GM18519 (cell line): Measurements from ENCODE around the gene LGALS13.
"Not testable (repeated sequence)": the region's sequence is repeated elsewhere in the genome, so short reads cannot be mapped to it uniquely, and the experiment has no call there.

ENCODE experiments used
- ATAC-seq: cut with Tn5 transposase; IDR thresholded peaks from one replicate; pipeline ENCODE4 v1.9.1; 2021; ENCODE audit warnings: mild to moderate bottlenecking, moderate library complexity; ENCODE audit not compliant: unreplicated experiment, low FRiP score

The LGALS13 gene

GRCh38 chr19:39613597-39613996 lies 11.3 kb downstream of the LGALS13 start:
- no peak for ATAC-seq

DNA sequence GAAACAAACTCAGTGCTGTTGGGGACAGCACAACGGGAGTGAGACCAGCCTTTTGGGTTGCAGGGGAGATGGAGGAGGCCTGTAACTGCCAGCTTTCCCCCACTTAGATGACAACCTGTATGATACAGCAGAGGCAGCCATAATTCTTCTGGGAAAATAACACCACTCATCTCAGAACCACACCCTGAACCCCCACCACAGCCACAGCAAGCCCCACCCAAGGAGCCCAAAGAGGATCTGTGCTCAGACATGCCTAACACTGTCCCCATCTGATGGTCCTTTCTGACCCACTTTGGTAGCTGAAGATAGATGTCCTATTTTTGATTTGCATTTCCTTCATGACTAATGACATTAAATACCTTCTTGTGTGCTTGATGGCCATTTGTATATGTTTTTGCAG lies 15.4 kb downstream of the LGALS13 start:
- no peak for ATAC-seq

GRCh38 chr19:39623946-39624345 lies 21.6 kb downstream of the LGALS13 start:
- ATAC-seq, result no peak

DNA sequence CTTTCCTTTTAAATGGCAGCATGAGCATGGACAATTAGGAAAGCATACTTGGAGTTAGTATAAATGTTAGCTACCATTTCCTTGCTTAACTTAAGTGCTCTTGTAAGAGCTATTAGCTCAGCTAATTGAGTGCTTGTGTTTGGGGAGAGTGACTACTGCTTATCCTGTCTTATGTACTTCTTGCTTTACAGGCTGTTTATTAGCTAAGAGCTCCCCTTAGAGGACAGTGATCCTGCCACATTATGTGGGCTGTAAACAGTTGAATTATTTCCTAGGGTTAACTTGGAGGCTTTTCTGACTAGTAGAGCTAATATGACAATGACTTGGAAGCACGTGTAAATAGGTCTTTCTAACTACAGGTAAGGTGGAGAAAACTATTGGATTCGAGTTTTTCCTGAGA lies 25.3 kb downstream of the LGALS13 start:
- not testable (repeated sequence) for ATAC-seq

- no peak for ATAC-seq
Measured at GRCh38 chr19:39631178-39631577, 28.9 kb downstream of the LGALS13 start.

DNA sequence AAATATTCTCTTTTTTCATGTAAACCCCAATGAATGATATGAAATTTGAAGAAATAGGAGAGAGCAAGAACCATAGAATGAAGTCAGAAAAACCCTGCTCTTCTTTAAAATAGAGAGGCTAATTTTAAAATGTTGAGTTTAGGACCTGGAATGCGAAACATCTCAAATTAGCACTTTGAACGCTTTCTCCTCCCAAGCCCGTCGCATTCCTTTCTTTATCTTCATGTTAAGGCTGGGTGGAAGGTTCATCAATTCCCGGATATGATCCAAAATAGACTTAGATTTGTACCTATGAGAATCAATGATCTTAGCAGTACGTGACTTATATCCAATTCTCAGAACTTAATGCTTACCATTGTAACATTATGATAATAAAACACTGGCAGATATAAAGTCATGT lies 29.3 kb downstream of the LGALS13 start:
- ATAC-seq, result no peak

DNA sequence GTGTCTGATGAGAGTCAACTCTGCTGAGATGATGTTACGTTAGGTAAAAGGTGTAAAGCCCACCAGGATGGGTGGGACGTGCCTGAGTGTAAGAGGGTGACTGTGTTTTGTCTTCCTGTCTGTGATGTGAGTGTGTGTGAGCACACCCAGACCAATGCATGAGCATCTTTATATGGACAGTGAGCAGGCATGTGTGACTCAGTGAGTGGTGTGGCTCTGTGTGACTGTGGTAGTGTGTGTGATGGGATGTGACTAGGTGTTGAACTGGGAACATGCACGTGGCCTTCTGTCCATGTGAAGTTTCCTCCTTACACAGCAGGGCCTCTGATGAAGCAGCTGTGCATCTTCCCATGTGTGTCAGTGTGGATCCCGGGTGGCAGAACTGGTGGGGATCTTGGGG lies 35.6 kb downstream of the LGALS13 start:
- no peak for ATAC-seq

DNA sequence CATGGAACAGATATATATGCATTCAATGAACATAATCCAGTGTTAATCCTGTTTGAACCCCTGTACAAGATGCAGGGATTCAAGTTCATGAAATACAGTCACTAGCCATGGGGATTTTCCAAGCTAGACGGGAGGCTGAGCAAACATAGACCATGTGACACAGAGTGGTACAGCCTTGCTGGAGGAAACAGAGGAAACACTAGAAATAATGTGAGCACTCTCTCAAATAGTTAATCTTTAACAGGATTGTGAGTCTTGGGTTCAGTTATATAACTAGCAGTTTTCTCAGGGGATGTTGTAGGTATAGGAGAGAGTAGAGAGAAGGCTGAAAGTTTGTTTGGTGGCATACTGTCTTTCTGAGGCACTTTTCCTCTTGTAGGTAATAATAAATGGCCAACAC lies 39.4 kb downstream of the LGALS13 start:
- ATAC-seq, result no peak

DNA sequence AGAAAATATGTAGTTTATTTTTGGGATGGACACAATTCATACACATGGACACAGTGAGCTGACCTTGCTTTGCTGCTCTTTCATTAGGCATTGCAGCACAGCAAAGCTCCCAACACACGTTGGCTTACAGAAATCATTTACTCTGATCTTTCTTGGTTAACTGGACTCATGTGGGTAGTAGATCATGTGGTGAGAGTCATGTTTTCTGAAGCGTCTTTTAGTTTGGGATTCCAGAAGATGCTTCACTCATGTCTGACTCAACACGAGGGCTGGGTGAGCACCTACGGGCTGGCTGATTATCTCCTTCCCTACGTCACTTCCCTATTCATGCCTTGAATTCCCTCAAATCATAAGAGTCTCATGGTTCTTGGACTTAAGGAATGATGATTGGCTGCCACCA lies 41.3 kb downstream of the LGALS13 start:
- ATAC-seq, result no peak

DNA sequence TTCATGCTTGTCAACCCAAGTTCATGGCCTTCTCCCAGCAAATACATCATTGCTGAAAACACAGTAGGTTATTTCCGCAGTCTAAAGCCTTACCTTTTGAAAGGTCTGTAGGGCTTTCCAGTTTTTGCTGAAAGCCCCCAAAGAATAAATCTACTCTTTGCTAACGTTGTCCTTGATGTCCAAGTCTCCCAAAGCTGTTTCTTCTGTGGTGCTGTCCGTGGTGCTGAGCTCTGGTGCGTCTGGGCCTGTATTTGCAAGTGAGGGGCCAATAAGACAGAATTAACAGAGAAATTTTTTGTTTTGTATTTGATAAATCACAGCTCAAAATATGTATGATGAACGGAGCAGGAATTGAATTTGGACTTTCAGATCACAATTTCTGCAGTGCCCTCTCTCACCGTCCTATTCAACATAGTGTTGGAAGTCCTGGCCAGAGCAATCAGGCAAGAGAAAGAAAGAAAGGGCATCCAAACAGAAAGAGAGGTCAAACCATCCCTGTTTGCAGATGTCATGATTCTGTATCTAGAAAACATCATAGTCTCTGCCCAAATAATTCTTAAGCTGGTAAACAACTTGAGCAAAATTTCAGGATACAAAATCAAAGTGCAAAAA lies 43.6 kb downstream of the LGALS13 start:
- ATAC-seq, result no peak

DNA sequence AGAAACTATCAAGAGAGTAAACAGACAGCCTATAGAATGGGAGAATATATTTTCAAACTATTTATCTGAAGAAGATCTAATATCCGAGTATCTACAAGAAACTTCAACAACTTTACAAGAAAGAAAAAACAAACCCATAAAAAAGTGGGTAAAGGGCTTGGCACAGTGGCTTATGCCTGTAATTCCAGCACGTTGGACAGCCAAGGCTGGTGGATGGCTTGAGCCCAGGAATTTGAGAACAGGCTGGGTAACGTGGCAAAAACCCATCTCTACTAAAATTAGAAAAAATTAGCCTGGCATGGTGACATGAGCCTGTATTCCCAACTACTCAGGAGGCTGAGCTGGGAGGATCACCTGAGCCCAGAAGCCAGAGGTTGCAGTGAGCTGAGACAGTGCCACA lies 45.6 kb downstream of the LGALS13 start:
- no peak for ATAC-seq

GRCh38 chr19:39655613-39656012 lies 53.3 kb downstream of the LGALS13 start, which contains the start of gene LGALS16:
TSS of gene LGALS16 (plus strand) at chr19:39655913. CDS start at chr19:39655962, 49 bp downstream.
- no peak for ATAC-seq
